Choroid plexus epithelial cell (primary cell): ENCODE measurements around the gene LCN2.

Source experiments
- DNase-seq: peaks from one replicate; pipeline ENCODE4 v3.0.0-alpha.2; 2010; ENCODE audit warnings: low read depth
- H3K4me3 ChIP-seq: 2 replicates; pipeline ENCODE4 v1.5.1; 2011; ENCODE audit warnings: low read depth, mild to moderate bottlenecking, control low read depth, low read length, moderate library complexity
- CTCF ChIP-seq: conservative IDR thresholded peaks from 2 replicates; pipeline ENCODE4 v1.5.1; 2011; ENCODE audit warnings: low read depth, mild to moderate bottlenecking, control low read depth, inconsistent platforms, low read length, moderate library complexity

The LCN2 gene

GRCh38 chr9:128120061-128120740 is 29.1 kb upstream of the LCN2 start:
- no peak for DNase-seq
- H3K4me3 ChIP-seq, result no peak overlapping the region
- TF ChIP-seq CTCF, result no peak

GRCh38 chr9:128120741-128121465 is 28.4 kb upstream of the LCN2 start:
- no peak for TF ChIP-seq CTCF
- DNase-seq, result no peak
- H3K4me3 ChIP-seq, result no peak overlapping the region

- no peak for TF ChIP-seq CTCF
- no peak overlapping the region for H3K4me3 ChIP-seq
- no peak for DNase-seq
Observed at GRCh38 chr9:128121466-128121810, 27.8 kb upstream of the LCN2 start.

- no peak for TF ChIP-seq CTCF
- no peak overlapping the region for H3K4me3 ChIP-seq
- no peak for DNase-seq
Observed at GRCh38 chr9:128121924-128122808, 27.1 kb upstream of the LCN2 start.

- no peak for TF ChIP-seq CTCF
- no peak overlapping the region for H3K4me3 ChIP-seq
- no peak for DNase-seq
Observed at GRCh38 chr9:128122809-128123175, 26.5 kb upstream of the LCN2 start.

GRCh38 chr9:128123451-128124080 is 25.7 kb upstream of the LCN2 start:
- no peak for DNase-seq
- no peak for TF ChIP-seq CTCF
- no peak overlapping the region for H3K4me3 ChIP-seq
